Esophagus (tissue), 2 donors: ENCODE results near the gene WDR86. TPM values are rescaled to one million over a fixed set of nuclear protein-coding genes. Genes with fewer than 3 reads are reported as not detected.

Experiments used
- H3K27ac ChIP-seq, 2 donors: one replicate each; pipeline ENCODE4 v1.5.1; 2013; ENCODE audit warnings: low read depth in 2 of 2, mild to moderate bottlenecking in 2 of 2, inconsistent platforms in 1 of 2, low read length in 1 of 2, moderate library complexity in 1 of 2
- H3K27me3 ChIP-seq, 2 donors: one replicate each; pipeline ENCODE4 v1.6.1; 2013; ENCODE audit warnings: low read length in 2 of 2, control low read depth in 1 of 2, mild to moderate bottlenecking in 1 of 2; ENCODE audit not compliant: insufficient read depth in 2 of 2, control insufficient read depth in 1 of 2
- H3K36me3 ChIP-seq, 2 donors: one replicate each; pipeline ENCODE4 v1.6.1; 2013; ENCODE audit warnings: low read length in 1 of 2; ENCODE audit not compliant: control insufficient read depth in 2 of 2, insufficient read depth in 2 of 2
- H3K4me1 ChIP-seq, 2 donors: one replicate each; pipeline ENCODE4 v1.6.1; 2013; ENCODE audit warnings: low read length in 1 of 2; ENCODE audit not compliant: control insufficient read depth in 2 of 2, insufficient read depth in 2 of 2
- H3K4me3 ChIP-seq, 2 donors: one replicate each; pipeline ENCODE4 v1.5.1; 2013; ENCODE audit warnings: low read length in 2 of 2, mild to moderate bottlenecking in 2 of 2, low read depth in 1 of 2, moderate library complexity in 1 of 2
- H3K9me3 ChIP-seq, 2 donors: one replicate each; pipeline ENCODE4 v1.6.1; 2013; ENCODE audit warnings: mild to moderate bottlenecking in 2 of 2, low read depth in 1 of 2, low read length in 1 of 2, moderate library complexity in 1 of 2; ENCODE audit not compliant: control insufficient read depth in 2 of 2, insufficient read depth in 1 of 2
- WGBS, 2 donors: extraction: QIAGEN DNeasy Blood & Tissue Kit; methylation state at CpG; one replicate each; pipeline ENCODE4 v1.1.7; 2013; 5-methylcytosine and 5-hydroxymethylcytosine counted together
- polyA plus RNA-seq, 2 donors: library from polyadenylated mRNA; stranded (reverse); fragments of 200-250 nt; gene quantifications; one replicate each; pipeline ENCODE4 v1.2.3, GENCODE V29; 2013
- donor health status: healthy with polysubstance abuse.
- donor health status: Bipolar disorder and iron deficiency.

The WDR86 gene
- polyA plus RNA-seq, 2 donors: 0.28 to 0.86 TPM

DNA sequence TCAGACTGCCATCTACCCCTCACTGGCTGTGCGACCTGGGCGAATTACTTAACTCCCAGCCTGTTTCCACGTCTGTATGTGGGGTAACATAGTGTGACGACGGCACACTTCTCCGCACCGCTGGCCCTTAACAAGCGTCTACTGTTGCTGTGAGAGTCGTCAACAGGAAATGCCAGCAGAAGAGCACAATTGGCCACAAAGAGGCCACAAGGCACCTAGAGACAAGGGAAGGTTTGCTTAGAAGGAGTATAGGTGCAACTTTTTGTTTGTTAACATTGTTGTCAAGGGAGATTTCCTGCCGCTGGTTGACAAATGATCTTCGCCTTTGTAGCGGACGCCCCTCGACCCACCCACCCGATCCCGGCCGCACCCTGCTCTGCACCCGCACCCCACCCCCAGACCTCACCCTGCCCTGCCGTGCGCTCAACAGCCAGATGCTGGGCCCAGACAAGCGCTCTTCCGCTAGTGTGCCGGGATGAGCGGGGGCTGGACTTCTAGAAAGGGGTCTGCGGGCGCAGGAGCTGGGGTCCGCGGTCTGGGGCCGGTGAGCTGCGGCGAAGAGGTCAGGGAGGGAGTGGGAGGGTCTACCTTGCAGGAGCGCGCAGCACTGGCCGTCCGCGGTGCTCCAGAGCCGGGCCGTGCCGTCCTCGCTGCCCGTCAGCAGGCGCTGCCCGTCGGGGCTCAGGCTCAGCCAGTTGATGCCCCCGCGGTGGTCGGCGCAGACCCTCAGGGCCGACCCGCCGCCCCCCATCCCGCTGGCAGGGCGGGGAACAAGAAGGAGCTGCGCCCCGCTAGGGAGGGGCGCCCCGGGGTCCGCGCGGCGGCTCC, 785 bp downstream of the WDR86 start:
- H3K4me3 ChIP-seq: peak overlapping the region; percentile 29 to 46

DNA sequence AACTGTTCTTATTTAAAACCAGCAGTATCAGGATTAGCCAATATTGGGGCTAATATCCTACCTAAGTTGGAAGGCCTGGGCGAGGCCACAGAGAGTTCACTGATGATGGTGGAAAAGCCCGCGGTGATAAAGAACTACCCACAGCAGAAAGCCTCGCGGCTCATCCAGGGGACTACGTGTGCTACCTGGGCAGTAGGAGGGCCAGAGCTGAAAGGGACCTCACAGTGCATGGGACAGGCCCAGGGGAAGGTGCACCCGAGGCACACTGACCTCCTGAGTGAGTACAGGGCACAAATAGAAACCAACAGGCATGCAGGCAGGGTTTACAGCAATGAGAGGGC, 1.4 kb downstream of the WDR86 start:
- no peak overlapping the region for H3K4me3 ChIP-seq
- WGBS, 2 donors: 77 to 87% methylated on average over 7 of the region's 7 CpGs
- no peaks in the 10 kb centered on the region for H3K36me3 ChIP-seq
- H3K27ac ChIP-seq: no peak overlapping the region
- peaks cover 0 to 3% of the 10 kb centered on the region in 2 donors for H3K9me3 ChIP-seq
- H3K27me3 ChIP-seq: peaks cover 7 to 22% of the 10 kb centered on the region in 2 donors
- peaks cover 2 to 8% of the 10 kb centered on the region in 2 donors for H3K4me1 ChIP-seq

More for the DNA sequence above, 785 bp downstream of the WDR86 start:
- H3K27me3 ChIP-seq: peaks cover 7 to 22% of the 10 kb centered on the region in 2 donors
- peak overlapping the region; percentile 42 to 43 for H3K27ac ChIP-seq
- no peaks in the 10 kb centered on the region for H3K36me3 ChIP-seq
- peaks cover 0 to 3% of the 10 kb centered on the region in 2 donors for H3K9me3 ChIP-seq
- WGBS, 2 donors: 12 to 13% methylated on average over 44 to 61 of the region's 61 CpGs
- H3K4me1 ChIP-seq: peaks cover 2 to 8% of the 10 kb centered on the region in 2 donors

DNA sequence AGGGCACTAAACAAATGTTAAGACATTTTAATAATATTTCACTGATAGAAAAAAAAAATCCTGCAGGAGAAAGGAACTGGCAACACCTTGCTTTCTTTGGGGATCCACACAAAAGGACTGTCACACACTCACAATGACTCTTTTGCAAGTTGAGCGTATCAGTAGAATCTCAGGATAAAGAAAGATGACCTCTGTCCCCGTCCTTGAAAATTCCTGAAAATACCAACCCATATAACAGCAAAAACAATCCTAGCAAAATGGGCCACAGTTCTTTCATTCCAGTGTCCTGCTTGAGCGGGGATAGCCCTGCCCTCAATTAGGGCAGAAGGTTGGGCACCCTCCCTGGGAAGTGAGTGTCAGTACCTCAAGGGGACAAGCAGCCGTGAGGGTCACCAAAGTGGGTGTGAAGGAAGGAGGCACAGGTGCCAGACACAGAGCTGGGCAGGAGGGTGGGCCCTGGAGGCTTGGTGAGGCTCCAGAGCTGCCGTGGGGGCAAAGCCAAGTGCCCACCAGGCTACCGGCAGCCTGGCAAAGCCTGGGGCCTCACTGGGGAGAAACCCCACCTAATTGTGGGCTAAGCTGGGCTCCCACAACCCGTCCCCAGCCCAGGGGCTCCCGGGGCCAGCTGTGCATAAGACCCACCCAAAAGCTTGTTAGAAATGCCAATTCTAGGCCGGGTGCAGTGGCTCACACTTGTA, 2.8 kb downstream of the WDR86 start:
- H3K36me3 ChIP-seq: no peaks in the 10 kb centered on the region
- H3K27ac ChIP-seq: no peak overlapping the region
- 88 to 92% methylated on average over 8 to 9 of the region's 9 CpGs for WGBS, 2 donors
- peaks cover 2 to 8% of the 10 kb centered on the region in 2 donors for H3K4me1 ChIP-seq
- no peak overlapping the region for H3K4me3 ChIP-seq
- peaks cover 7 to 22% of the 10 kb centered on the region in 2 donors for H3K27me3 ChIP-seq
- H3K9me3 ChIP-seq: peaks cover 0 to 3% of the 10 kb centered on the region in 2 donors

DNA sequence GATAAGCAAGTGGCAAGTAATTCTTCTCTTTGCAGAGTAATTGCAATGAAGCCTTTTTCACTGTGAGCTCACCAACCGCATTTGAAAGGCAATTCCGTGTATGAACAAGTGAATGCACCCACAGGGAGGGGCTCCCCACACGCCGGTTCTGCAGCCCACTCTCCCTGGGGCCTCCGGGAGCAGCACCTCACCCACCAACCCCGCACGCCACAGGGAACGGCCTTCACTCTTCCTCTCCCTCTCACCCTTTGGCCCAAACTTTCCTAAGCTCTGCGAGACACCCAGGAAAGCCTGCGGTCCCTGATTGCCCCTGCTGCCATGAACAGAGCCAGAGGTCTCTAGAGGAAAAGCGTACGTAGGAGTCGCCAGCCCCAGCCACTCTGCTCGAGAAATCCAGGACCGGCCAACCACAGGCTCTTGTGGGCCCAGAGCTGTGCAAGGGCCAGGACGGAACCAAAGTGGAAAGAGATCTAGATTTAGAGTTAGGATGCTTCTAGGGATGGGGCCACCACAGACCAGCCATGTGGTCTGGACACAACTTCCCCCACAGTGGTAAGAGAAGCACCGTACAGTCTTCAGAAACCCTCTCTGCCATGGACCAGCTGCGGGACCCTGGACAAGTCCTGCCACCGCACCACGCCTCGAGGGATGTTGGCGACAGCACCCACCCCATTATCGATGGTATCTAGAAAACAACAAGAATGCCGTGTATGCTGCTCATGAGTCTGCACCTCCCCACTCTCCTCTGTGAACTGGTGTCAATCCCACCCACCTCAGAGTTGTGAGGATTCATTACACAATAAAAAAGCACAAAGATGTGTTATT, 3.6 kb downstream of the WDR86 start:
- Histone ChIP-seq H3K9me3 (peaks cover 0 to 3% of the 10 kb centered on the region in 2 donors), H3K4me1 (peaks cover 2 to 8% of the 10 kb centered on the region in 2 donors), H3K36me3 (no peaks in the 10 kb centered on the region), H3K27me3 (peaks cover 6 to 22% of the 10 kb centered on the region in 2 donors), H3K27ac (no peak overlapping the region), H3K4me3 (no peak overlapping the region)
- 89 to 91% methylated on average over 24 of the region's 24 CpGs for WGBS, 2 donors

DNA sequence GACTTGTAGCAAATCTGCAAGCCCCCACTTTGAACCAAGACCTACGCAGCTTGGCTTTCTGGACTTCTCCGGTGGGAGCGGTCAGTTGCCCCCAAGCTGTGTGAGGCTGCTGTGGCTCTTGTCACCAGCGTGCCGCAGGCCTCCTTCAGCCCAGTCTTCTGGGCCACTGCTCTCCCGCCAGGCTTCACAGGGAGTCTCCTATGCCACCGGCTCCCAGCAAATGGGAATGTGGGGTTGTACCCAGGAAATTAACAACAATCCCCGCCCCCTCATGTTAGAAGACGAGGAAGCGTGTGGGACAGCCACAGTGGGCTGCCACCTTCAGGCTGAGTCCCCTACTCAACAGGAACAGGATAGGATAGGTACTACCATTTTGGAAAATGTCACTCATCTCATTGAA, 4.2 kb downstream of the WDR86 start:
- H3K4me1 ChIP-seq: peaks cover 2 to 8% of the 10 kb centered on the region in 2 donors
- H3K27me3 ChIP-seq: peaks cover 0 to 16% of the 10 kb centered on the region in 2 donors
- no peaks in the 10 kb centered on the region for H3K36me3 ChIP-seq
- no peak overlapping the region for H3K27ac ChIP-seq
- H3K4me3 ChIP-seq: no peak overlapping the region
- WGBS, 2 donors: 87 to 97% methylated on average over 10 of the region's 10 CpGs
- H3K9me3 ChIP-seq: peaks cover 0 to 3% of the 10 kb centered on the region in 2 donors

DNA sequence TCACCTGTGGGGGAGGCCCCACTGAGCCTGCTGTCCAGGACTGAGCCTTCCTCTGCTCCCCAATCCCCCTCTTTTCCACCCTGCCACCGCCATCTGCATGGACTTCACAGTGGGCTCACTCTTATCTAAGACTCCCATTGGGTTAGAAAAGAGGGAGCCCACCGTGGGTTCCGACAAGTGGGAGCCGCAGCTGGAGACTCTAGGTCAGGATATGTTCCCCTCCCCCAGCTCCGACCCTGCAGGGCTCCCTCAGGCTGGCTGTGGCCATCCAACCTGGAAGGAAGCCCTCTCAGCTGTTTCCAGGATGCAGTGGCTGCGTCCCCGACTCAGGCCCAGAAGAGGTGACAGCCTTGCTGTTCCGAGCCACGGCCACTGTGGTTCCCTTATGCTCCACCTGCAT, 4.8 kb downstream of the WDR86 start:
- no peak overlapping the region for H3K4me3 ChIP-seq
- 83 to 85% methylated on average over 9 of the region's 9 CpGs for WGBS, 2 donors
- peaks cover 0 to 11% of the 10 kb centered on the region in 2 donors for H3K27me3 ChIP-seq
- peaks cover 2 to 6% of the 10 kb centered on the region in 2 donors for H3K4me1 ChIP-seq
- no peaks in the 10 kb centered on the region for H3K36me3 ChIP-seq
- peaks cover 0 to 3% of the 10 kb centered on the region in 2 donors for H3K9me3 ChIP-seq
- no peak overlapping the region for H3K27ac ChIP-seq

DNA sequence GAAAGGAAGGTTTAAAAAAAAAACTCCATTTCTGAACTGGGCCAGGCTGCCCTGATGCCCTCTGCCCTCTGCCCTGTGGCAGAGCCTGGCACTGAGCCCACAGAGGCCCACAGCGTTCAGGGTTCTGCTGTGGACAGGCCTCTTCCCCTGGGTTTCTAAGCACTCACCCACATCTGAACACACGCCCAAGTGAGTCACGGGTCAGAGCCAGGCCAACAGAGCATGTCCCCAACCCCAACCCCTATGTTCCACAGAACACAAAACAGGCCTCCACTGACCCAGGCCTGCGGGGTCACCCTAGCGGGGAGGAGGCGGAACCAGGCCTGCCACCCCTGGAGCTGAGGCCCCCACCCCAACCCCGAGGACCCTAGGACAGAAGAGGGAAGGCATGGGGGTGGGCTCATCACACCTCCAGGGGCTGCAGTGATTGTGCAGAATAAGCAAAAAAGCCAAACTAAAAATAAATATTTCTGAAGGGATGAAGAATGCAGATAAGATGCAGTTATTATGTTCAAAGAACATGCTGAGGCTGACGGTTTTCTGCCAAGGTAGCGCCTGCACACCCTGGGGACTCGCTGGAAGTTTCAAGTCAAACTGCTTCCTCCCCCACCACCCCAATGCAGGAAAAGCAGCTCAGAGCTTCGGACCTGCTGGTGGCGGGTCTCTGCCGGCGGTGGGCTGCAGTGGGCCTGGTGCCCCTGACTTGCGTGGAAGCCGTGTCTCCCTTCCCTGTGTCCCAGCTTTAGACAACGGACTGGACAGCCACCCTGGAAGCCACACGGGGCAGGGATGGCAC, 5.4 kb downstream of the WDR86 start:
- Histone ChIP-seq H3K36me3 (no peaks in the 10 kb centered on the region), H3K27me3 (peaks cover 0 to 5% of the 10 kb centered on the region in 2 donors), H3K27ac (no peak overlapping the region), H3K9me3 (peaks cover 0 to 3% of the 10 kb centered on the region in 2 donors), H3K4me1 (peaks cover 0 to 2% of the 10 kb centered on the region in 2 donors), H3K4me3 (no peak overlapping the region)
- WGBS, 2 donors: 72 to 75% methylated on average over 18 of the region's 18 CpGs

DNA sequence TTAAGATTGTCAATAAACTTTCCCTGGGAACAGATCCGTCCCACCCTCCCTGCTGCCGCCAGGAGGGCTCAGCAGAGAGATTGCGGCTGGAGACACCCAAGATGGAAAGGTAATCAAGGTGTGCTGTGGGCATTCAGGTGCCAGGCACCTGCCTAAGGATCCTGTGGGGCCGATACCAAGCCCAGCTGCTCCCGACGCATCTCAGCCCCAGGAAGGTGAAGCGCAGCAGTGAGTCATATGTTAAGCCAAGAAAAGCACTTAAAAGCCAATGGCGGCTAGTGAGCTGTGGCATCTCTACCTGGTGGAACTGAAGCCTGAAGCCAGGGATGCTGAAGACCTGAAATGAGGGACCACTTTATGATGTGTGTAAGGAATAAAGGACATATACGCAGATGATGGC, 6.1 kb downstream of the WDR86 start:
- no peaks in the 10 kb centered on the region for H3K36me3 ChIP-seq
- no peak overlapping the region for H3K4me3 ChIP-seq
- H3K9me3 ChIP-seq: no peaks in the 10 kb centered on the region
- 53 to 75% methylated on average over 9 of the region's 9 CpGs for WGBS, 2 donors
- H3K27me3 ChIP-seq: no peaks in the 10 kb centered on the region
- no peak overlapping the region for H3K27ac ChIP-seq
- H3K4me1 ChIP-seq: peaks cover 0 to 2% of the 10 kb centered on the region in 2 donors
